Retinal pigment epithelial cell (primary cell): Measurements from ENCODE around the gene IQCE.

Source experiments
- DNase-seq: peaks from one replicate; pipeline ENCODE4 v3.0.0-alpha.2; 2010; ENCODE audit warnings: low read depth
- H3K4me3 ChIP-seq: 2 replicates; pipeline ENCODE4 v1.5.1; 2011; ENCODE audit warnings: mild to moderate bottlenecking, low read length, control low read depth, moderate library complexity
- CTCF ChIP-seq: conservative IDR thresholded peaks from 2 replicates; pipeline ENCODE4 v1.5.1; 2011; ENCODE audit warnings: low read depth, low read length, control low read depth, inconsistent platforms

The IQCE gene

DNA sequence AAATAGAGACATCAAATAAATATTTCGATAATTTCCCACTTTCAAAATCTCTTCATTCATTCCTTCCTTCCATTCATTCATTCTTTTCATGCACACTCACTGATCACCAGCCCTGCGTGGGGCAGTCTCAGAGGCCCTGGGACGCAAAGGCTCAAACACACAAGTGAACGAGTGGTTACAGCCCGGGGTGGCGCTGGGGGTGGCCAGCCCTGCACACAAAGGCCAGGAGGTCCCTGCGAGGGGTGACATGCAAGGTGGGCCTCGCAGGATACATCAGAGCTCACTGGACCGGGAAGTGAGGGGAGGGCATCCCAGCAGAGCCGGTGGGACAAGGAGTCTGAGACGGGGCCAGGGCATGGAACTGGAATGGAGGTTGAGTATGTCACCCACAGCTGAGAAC, 43.1 kb downstream of the IQCE start:
- TF ChIP-seq CTCF: no peak
- no peak for DNase-seq
- H3K4me3 ChIP-seq: no peak overlapping the region

DNA sequence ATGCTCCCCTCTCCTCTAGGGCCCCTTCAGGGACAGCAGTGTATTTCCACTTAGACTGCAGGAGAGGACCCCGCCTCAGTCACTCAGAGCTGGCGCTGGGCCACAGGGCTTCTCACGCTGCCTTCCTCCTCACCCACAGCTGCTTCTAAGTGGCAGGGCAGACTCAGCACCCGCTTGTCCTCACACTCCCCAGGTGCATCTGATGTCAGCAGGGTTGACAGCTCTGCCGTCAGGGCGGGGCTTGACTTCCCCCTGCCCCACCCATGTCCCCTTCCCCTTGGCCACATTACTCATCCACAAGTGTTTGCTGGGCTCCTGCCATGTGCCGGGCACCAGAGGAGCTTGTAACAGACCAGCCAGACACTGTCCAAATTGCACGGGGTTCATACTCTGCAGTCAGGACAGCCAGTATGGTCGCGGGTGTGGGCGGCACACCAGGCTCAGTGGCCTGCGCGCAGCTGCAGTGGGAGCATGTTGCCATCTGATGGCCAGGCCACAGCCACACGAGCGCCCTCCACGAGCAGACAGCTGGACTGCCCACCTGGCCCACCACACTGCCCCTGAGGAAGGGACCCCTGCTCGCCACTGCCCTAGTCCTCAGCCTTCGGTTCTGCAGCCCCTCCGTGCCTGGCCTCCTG, 43.7 kb downstream of the IQCE start:
- H3K4me3 ChIP-seq: no peak overlapping the region
- TF ChIP-seq CTCF: no peak
- DNase-seq: no peak

DNA sequence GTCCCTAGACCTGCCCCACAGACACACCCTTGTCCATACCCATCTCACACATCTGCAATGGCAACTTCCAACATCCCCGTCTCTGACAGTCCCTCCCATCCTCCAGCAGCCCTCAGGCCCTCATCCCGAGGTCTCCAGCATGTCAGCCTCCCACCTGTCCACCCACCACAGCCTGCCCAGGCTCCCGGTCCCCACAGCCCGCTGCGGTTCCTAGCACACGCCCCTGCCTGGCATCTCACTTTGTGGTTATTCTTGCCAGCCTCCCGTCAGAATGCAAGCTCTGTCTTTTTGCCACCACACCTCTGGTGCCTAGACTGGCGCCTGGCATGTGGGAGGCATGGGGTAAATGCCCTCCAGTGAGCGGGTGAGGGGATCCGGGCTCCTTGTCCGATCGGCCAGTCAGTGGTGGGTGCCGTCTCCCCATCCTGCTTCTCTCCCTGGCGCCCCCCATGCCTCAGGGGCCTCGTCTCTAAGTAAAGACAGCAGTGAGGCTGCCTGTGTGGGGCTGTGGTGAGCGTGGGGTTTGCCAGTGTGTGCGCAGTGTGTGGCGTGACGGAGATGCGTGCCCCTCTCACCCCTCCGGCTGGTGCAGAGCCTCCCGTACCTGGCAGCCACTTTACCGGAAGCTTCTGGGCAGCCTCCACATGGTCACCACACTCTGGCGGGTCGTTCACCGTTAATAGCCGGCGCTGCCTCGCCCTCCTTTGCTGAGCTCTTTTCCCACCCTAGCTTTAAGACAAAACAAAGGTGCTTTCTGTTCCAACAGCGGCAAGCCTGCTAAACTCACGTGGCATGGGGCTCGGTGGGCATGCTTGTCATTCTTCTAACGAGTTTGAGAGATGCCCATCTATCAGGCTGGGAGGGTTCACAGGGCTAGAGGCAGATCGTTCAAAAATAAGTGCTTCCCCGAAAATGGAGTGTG, 44.5 kb downstream of the IQCE start:
- TF ChIP-seq CTCF: no peak
- no peak overlapping the region for H3K4me3 ChIP-seq
- DNase-seq: peak; percentile 69

GRCh38 chr7:2604608-2605174, 45.9 kb downstream of the IQCE start:
- DNase-seq: no peak
- no peak overlapping the region for H3K4me3 ChIP-seq
- TF ChIP-seq CTCF: no peak

GRCh38 chr7:2605608-2606538, 47.1 kb downstream of the IQCE start:
- H3K4me3 ChIP-seq: no peak overlapping the region
- no peak for DNase-seq
- TF ChIP-seq CTCF: no peak

GRCh38 chr7:2606539-2606936, 47.8 kb downstream of the IQCE start:
- no peak for DNase-seq
- no peak overlapping the region for H3K4me3 ChIP-seq

More at GRCh38 chr7:2606539-2606936, 47.8 kb downstream of the IQCE start:
- no peak for TF ChIP-seq CTCF
